Cardiac muscle cell (in vitro differentiated cells and primary cell): ENCODE data around the gene RBM14. TPM values are rescaled to one million over a fixed set of nuclear protein-coding genes. Genes with fewer than 3 reads are reported as not detected.
A peak's percentile ranks its signal among the peaks of the same experiment; 100 is the strongest.

Experiments
- DNase-seq, 2 donors: peaks; one replicate each; pipeline versions ENCODE4 v3.0.0 to v3.0.0-alpha.2; 2010 to 2017; ENCODE audit warnings: low read depth in 1 of 2, low spot score in 1 of 2
- H3K27ac ChIP-seq: fragments of 200-600 bp; sonication (generic); 2 replicates; pipeline ENCODE4 v1.5.1; 2016
- H3K27me3 ChIP-seq: fragments of 200-600 bp; sonication (generic); 2 replicates; pipeline ENCODE4 v1.6.0; 2016; ENCODE audit warnings: control low read depth
- H3K36me3 ChIP-seq: fragments of 200-600 bp; sonication (generic); 2 replicates; pipeline ENCODE4 v1.5.1; 2016; ENCODE audit warnings: control low read depth
- H3K4me1 ChIP-seq: fragments of 200-600 bp; sonication (generic); 2 replicates; pipeline ENCODE4 v1.8.1; 2017; ENCODE audit warnings: low read depth, mild to moderate bottlenecking, mixed run types
- H3K4me3 ChIP-seq: fragments of 200-600 bp; sonication (generic); 2 replicates; pipeline ENCODE4 v1.5.1; 2016; ENCODE audit warnings: mild to moderate bottlenecking
- H3K9me3 ChIP-seq: fragments of 200-600 bp; sonication (generic); 2 replicates; pipeline ENCODE4 v1.5.1; 2017; ENCODE audit warnings: low read depth, mild to moderate bottlenecking, control low read depth
- polyA plus RNA-seq: library from polyadenylated mRNA; unstranded; fragments of >200 nt; fragmentation: Nextera tagmentation; extraction: Ambion mirVana; gene quantifications from 2 replicates; pipeline ENCODE4 v1.2.1, GENCODE V29; 2016
- total RNA-seq: library from RNA; depleted of rRNA; stranded (reverse); fragments of >200 nt; gene quantifications from 2 replicates; pipeline ENCODE4 v1.2.3, GENCODE V29; 2016
- TF ChIP-seq, protein P1 (sequence below): IDR thresholded peaks from 2 replicates; pipeline ENCODE4 v1.5.1; 2012; ENCODE audit warnings: low read depth, mild to moderate bottlenecking, low read length

RBM14 gene
- total and polyA plus RNA-seq, 2 experiments from 2014 or later = 90.6 to 111 TPM

GRCh38 chr11:66651016-66651415 is 34.6 kb downstream of the RBM14 start:
- H3K27me3 ChIP-seq = no peaks in the 10 kb centered on the region
- TF ChIP-seq, protein P1, sequence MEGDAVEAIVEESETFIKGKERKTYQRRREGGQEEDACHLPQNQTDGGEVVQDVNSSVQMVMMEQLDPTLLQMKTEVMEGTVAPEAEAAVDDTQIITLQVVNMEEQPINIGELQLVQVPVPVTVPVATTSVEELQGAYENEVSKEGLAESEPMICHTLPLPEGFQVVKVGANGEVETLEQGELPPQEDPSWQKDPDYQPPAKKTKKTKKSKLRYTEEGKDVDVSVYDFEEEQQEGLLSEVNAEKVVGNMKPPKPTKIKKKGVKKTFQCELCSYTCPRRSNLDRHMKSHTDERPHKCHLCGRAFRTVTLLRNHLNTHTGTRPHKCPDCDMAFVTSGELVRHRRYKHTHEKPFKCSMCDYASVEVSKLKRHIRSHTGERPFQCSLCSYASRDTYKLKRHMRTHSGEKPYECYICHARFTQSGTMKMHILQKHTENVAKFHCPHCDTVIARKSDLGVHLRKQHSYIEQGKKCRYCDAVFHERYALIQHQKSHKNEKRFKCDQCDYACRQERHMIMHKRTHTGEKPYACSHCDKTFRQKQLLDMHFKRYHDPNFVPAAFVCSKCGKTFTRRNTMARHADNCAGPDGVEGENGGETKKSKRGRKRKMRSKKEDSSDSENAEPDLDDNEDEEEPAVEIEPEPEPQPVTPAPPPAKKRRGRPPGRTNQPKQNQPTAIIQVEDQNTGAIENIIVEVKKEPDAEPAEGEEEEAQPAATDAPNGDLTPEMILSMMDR = no peak
- no peaks in the 10 kb centered on the region for H3K9me3 ChIP-seq
- no peaks in the 10 kb centered on the region for H3K4me1 ChIP-seq
- no peak for DNase-seq
- H3K27ac ChIP-seq = no peak overlapping the region
- no peak overlapping the region for H3K4me3 ChIP-seq
- H3K36me3 ChIP-seq = peaks cover 23% of the 10 kb centered on the region

DNA sequence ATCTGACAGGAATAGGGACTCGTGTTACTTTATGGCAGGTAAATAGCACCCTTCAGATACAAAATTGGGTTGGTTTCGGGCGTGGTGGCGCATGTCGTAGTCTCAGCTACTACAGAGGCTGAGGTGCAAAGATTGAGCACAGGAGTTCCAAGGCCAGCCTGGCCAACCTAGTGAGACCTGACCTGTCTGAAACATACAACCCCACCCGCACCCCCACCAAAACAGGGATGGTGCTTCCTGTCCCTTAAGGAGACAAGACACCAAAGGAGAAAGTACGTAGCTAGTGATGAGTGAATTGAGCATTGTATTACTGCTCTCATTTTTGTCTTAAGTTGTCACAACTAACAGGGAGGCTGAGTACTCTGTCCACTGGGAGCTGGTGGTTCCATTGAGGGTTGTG is 36.2 kb downstream of the RBM14 start:
- Histone ChIP-seq H3K4me1 (no peaks in the 10 kb centered on the region), H3K27me3 (no peaks in the 10 kb centered on the region), H3K36me3 (peaks cover 12% of the 10 kb centered on the region), H3K27ac (no peak overlapping the region), H3K4me3 (no peak overlapping the region), H3K9me3 (no peaks in the 10 kb centered on the region)
- DNase-seq = no peak
- TF ChIP-seq, protein P1 = no peak

- no peak overlapping the region for H3K27ac ChIP-seq
- DNase-seq = no peak
- H3K36me3 ChIP-seq = peaks cover 12% of the 10 kb centered on the region
- H3K4me1 ChIP-seq = no peaks in the 10 kb centered on the region
- TF ChIP-seq, protein P1 = no peak
- no peaks in the 10 kb centered on the region for H3K9me3 ChIP-seq
- H3K4me3 ChIP-seq = no peak overlapping the region
- no peaks in the 10 kb centered on the region for H3K27me3 ChIP-seq
Observed at GRCh38 chr11:66653123-66653522, 36.7 kb downstream of the RBM14 start.

DNA sequence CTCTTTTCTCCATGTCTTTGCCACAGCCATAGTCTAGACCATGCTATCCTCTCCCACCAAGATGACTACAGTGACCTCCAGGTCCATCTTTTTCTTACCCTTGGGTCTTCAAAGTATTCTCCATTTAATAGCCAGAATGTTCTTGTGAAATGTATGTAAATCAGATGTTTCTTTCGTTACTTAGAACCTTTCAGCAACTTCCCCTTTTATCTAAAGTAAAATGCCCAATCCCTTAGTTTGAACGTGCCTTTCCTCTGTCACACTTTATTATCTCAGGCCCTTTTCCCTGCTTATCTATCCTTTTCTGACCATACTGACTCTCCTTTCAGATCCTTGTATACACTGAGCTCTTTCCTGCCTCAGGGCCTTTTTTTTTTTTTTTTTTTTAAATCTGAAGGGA is 43.3 kb downstream of the RBM14 start:
- Histone ChIP-seq H3K9me3 (no peaks in the 10 kb centered on the region), H3K27ac (peak overlapping the region; percentile 62), H3K4me3 (no peak overlapping the region), H3K36me3 (peaks cover 8% of the 10 kb centered on the region), H3K4me1 (peaks cover 19% of the 10 kb centered on the region), H3K27me3 (no peaks in the 10 kb centered on the region)
- no peak for DNase-seq
- TF ChIP-seq, protein P1 = no peak

GRCh38 chr11:66663741-66664296 is 47.4 kb downstream of the RBM14 start:
- Histone ChIP-seq H3K9me3 (no peaks in the 10 kb centered on the region), H3K27ac (peak overlapping the region; percentile 80), H3K27me3 (no peaks in the 10 kb centered on the region), H3K4me3 (no peak overlapping the region), H3K36me3 (peaks cover 17% of the 10 kb centered on the region), H3K4me1 (peaks cover 33% of the 10 kb centered on the region)
- DNase-seq = peak in 1 of 2 donors; percentile 61
- TF ChIP-seq, protein P1 = no peak
